HEK293 (cell line): ENCODE data around the gene SUCO.

Experiments used
- CTCF ChIA-PET: fragments of 350-600 bp; formaldehyde crosslinking; extraction: SDS; loops from one replicate; lab custom pipeline; 2021; ENCODE audit warnings: antibody characterized with exemption; lab: Yijun Ruan, JAX
- POLR2A ChIA-PET: fragments of 300-600 bp; formaldehyde crosslinking; extraction: SDS; loops from one replicate; lab custom pipeline; 2020; ENCODE audit warnings: antibody characterized with exemption, inconsistent platforms; lab: Yijun Ruan, JAX
- H3K27ac ChIP-seq: fragments of 200-500 bp; sonication (Bioruptor generic); 2 replicates; pipeline ENCODE4 v1.5.1; 2014; ENCODE audit warnings: low read depth, low read length, control low read depth, inconsistent platforms; ENCODE audit errors: extremely low read depth
- H3K36me3 ChIP-seq, 2 experiments: fragments of 200-500 bp in 1 of 2; sonication (Bioruptor generic) in 1 of 2; 1 replicate in 1 of 2; 2 replicates in 1 of 2; pipeline ENCODE4 v1.5.1; 2014 to 2017; ENCODE audit warnings: inconsistent platforms in 2 of 2, low read length in 2 of 2; ENCODE audit not compliant: control insufficient read depth in 2 of 2, insufficient read depth in 1 of 2
- H3K4me1 ChIP-seq: fragments of 200-500 bp; sonication (Bioruptor generic); 2 replicates; pipeline ENCODE4 v1.5.1; 2014; ENCODE audit warnings: mild to moderate bottlenecking, low read length, inconsistent platforms; ENCODE audit not compliant: control insufficient read depth, insufficient read depth
- H3K4me3 ChIP-seq: 2 replicates; pipeline ENCODE4 v1.5.1; 2011; ENCODE audit warnings: low read depth, mild to moderate bottlenecking, control low read depth, low read length, moderate library complexity
- H3K9me3 ChIP-seq: fragments of 200-500 bp; sonication (Bioruptor generic); 2 replicates; pipeline ENCODE4 v1.5.1; 2014; ENCODE audit warnings: low read depth, low read length, inconsistent platforms; ENCODE audit not compliant: control insufficient read depth, insufficient read depth
- KLF10 ChIP-seq: fragments of 450-650 bp; IDR thresholded peaks from 2 replicates; pipeline ENCODE4 v1.5.1; 2018; ENCODE audit warnings: missing biosample characterization, mild to moderate bottlenecking, missing genetic modification characterization
- PRDM4 ChIP-seq: fragments of 450-650 bp; formaldehyde crosslinking; IDR thresholded peaks from 2 replicates; pipeline ENCODE4 v1.5.1; 2017; ENCODE audit warnings: missing biosample characterization, missing genetic modification characterization
- YY2 ChIP-seq: fragments of 450-650 bp; formaldehyde crosslinking; IDR thresholded peaks from 2 replicates; pipeline ENCODE4 v1.5.1; 2016; ENCODE audit warnings: missing biosample characterization, missing genetic modification characterization
- ZBTB44 ChIP-seq: fragments of 450-650 bp; IDR thresholded peaks from 2 replicates; pipeline ENCODE4 v1.5.1; 2018; ENCODE audit warnings: missing biosample characterization, mild to moderate bottlenecking, missing genetic modification characterization
- ZFP37 ChIP-seq: fragments of 450-650 bp; formaldehyde crosslinking; IDR thresholded peaks from 2 replicates; pipeline ENCODE4 v1.5.1; 2016; ENCODE audit warnings: missing biosample characterization, missing genetic modification characterization
- ZFP41 ChIP-seq: fragments of 450-650 bp; formaldehyde crosslinking; IDR thresholded peaks from 2 replicates; pipeline ENCODE4 v1.5.1; 2016; ENCODE audit warnings: missing biosample characterization, missing genetic modification characterization, borderline replicate concordance
- ZIC2 ChIP-seq: fragments of 450-650 bp; formaldehyde crosslinking; IDR thresholded peaks from 2 replicates; pipeline ENCODE4 v1.5.1; 2016; ENCODE audit warnings: missing biosample characterization, missing genetic modification characterization
- ZNF140 ChIP-seq: fragments of 450-650 bp; formaldehyde crosslinking; IDR thresholded peaks from 2 replicates; pipeline ENCODE4 v1.5.1; 2016; ENCODE audit warnings: missing biosample characterization, missing genetic modification characterization
- ZNF19 ChIP-seq: fragments of 450-650 bp; formaldehyde crosslinking; IDR thresholded peaks from 2 replicates; pipeline ENCODE4; 2016; ENCODE audit warnings: missing biosample characterization, missing genetic modification characterization, low read depth
- ZNF221 ChIP-seq: fragments of 450-650 bp; formaldehyde crosslinking; IDR thresholded peaks from 2 replicates; pipeline ENCODE4 v1.5.1; 2017; ENCODE audit warnings: missing biosample characterization, missing genetic modification characterization, borderline replicate concordance
- ZNF302 ChIP-seq: fragments of 450-650 bp; formaldehyde crosslinking; IDR thresholded peaks from 2 replicates; pipeline ENCODE4 v1.5.1; 2016; ENCODE audit warnings: missing biosample characterization, missing genetic modification characterization, low read depth
- ZNF354C ChIP-seq: fragments of 450-650 bp; formaldehyde crosslinking; IDR thresholded peaks from 2 replicates; pipeline ENCODE4 v1.5.1; 2016; ENCODE audit warnings: missing biosample characterization, missing genetic modification characterization, low read depth, borderline replicate concordance
- ZNF391 ChIP-seq: fragments of 450-650 bp; formaldehyde crosslinking; IDR thresholded peaks from 2 replicates; pipeline ENCODE4 v1.5.1; 2016; ENCODE audit warnings: low read depth, missing biosample characterization, missing genetic modification characterization, borderline replicate concordance
- ZNF433 ChIP-seq: fragments of 450-650 bp; formaldehyde crosslinking; IDR thresholded peaks from 2 replicates; pipeline ENCODE4 v1.5.1; 2016; ENCODE audit warnings: missing biosample characterization, missing genetic modification characterization, low read depth
- ZNF488 ChIP-seq: fragments of 450-650 bp; formaldehyde crosslinking; IDR thresholded peaks from 2 replicates; pipeline ENCODE4 v1.5.1; 2016; ENCODE audit warnings: missing biosample characterization, missing genetic modification characterization
- ZNF510 ChIP-seq: fragments of 450-650 bp; formaldehyde crosslinking; IDR thresholded peaks from 2 replicates; pipeline ENCODE4 v1.5.1; 2018; ENCODE audit warnings: mild to moderate bottlenecking, missing genetic modification characterization, missing biosample characterization; ENCODE audit not compliant: insufficient replicate concordance
- ZNF513 ChIP-seq: fragments of 450-650 bp; IDR thresholded peaks from 2 replicates; pipeline ENCODE4 v1.5.1; 2018; ENCODE audit warnings: missing biosample characterization, missing genetic modification characterization
- ZNF747 ChIP-seq: fragments of 450-650 bp; formaldehyde crosslinking; IDR thresholded peaks from 2 replicates; pipeline ENCODE4 v1.5.1; 2016; ENCODE audit warnings: missing biosample characterization, missing genetic modification characterization
- ZNF768 ChIP-seq: fragments of 450-650 bp; formaldehyde crosslinking; IDR thresholded peaks from 2 replicates; pipeline ENCODE4 v1.5.1; 2018; ENCODE audit warnings: missing biosample characterization, mild to moderate bottlenecking, missing genetic modification characterization

The SUCO gene

GRCh38 chr1:172510479-172510878 is 22.5 kb upstream of the SUCO start:
- TF ChIP-seq ZNF19 (tag by site-specific recombination) (no peak), ZNF221 (no peak), ZNF513 (no peak), YY2 (no peak), ZNF747 (tag by site-specific recombination) (no peak), ZNF391 (tag by site-specific recombination) (no peak), ZNF354C (tag by site-specific recombination) (no peak), ZBTB44 (tag by site-specific recombination) (no peak), ZNF768 (tag by site-specific recombination) (no peak), ZNF140 (tag by site-specific recombination) (no peak), ZNF488 (tag by site-specific recombination) (no peak), KLF10 (tag by site-specific recombination) (no peak), ZNF433 (tag by site-specific recombination) (no peak), ZFP41 (tag by site-specific recombination) (no peak), ZIC2 (no peak)
- no peaks in the 10 kb centered on the region for H3K4me1 ChIP-seq
- ChIA-PET CTCF (interaction anchor here (0.6 kb wide), 1 partner anchor 59 kb away, joined by 4 read pairs; no protein-coding TSS in a partner anchor), POLR2A (interaction anchor here (0.6 kb wide), 1 partner anchor 134 kb away, joined by 3 read pairs; no protein-coding TSS in a partner anchor)
- H3K9me3 ChIP-seq: no peaks in the 10 kb centered on the region
- H3K4me3 ChIP-seq: no peak overlapping the region
- no peaks in the 10 kb centered on the region for H3K36me3 ChIP-seq
- H3K27ac ChIP-seq: no peak overlapping the region

GRCh38 chr1:172512591-172512990 is 20.4 kb upstream of the SUCO start:
- POLR2A ChIA-PET: no interaction called here
- TF ChIP-seq ZNF510 (tag by site-specific recombination) (no peak), ZNF302 (tag by site-specific recombination) (no peak), ZFP37 (no peak), ZNF513 (no peak), PRDM4 (tag by site-specific recombination) (no peak), KLF10 (tag by site-specific recombination) (no peak)
- CTCF ChIA-PET: interaction anchor here (0.7 kb wide), 1 partner anchor 31 kb away, joined by 3 read pairs; no protein-coding TSS in a partner anchor

More at GRCh38 chr1:172512591-172512990, 20.4 kb upstream of the SUCO start:
- no peak overlapping the region for H3K4me3 ChIP-seq
- H3K27ac ChIP-seq: no peak overlapping the region
- H3K36me3 ChIP-seq: no peaks in the 10 kb centered on the region
- no peaks in the 10 kb centered on the region for H3K4me1 ChIP-seq
- no peaks in the 10 kb centered on the region for H3K9me3 ChIP-seq
